Activated CD4-positive, alpha-beta T cell treated with anti-CD3 and anti-CD28 coated beads, Interleukin-2, amount 50 U/mL, for 1 hour (primary cell): ENCODE results near the gene KAZN.

Source experiments
- DNase-seq: peaks from one replicate; pipeline ENCODE4 v3.0.0-alpha.2; 2020

The KAZN gene

GRCh38 chr1:15048437-15048980 is 450.0 kb downstream of the KAZN start:
- no peak for DNase-seq

GRCh38 chr1:15049067-15049466 is 450.6 kb downstream of the KAZN start:
- DNase-seq, result no peak

GRCh38 chr1:15051882-15052528 is 453.5 kb downstream of the KAZN start:
- no peak for DNase-seq

- DNase-seq, result no peak
Observed at GRCh38 chr1:15053153-15053552, 454.7 kb downstream of the KAZN start.

- DNase-seq, result no peak
Observed at GRCh38 chr1:15055736-15056415, 457.4 kb downstream of the KAZN start.

GRCh38 chr1:15056515-15057285 is 458.2 kb downstream of the KAZN start:
- no peak for DNase-seq

- no peak for DNase-seq
Observed at GRCh38 chr1:15057834-15058233, 459.3 kb downstream of the KAZN start.

GRCh38 chr1:15058261-15058660 is 459.8 kb downstream of the KAZN start:
- DNase-seq, result no peak

- no peak for DNase-seq
Observed at GRCh38 chr1:15060104-15060503, 461.6 kb downstream of the KAZN start.

- no peak for DNase-seq
Observed at GRCh38 chr1:15062479-15063099, 464.1 kb downstream of the KAZN start.

GRCh38 chr1:15063346-15063745 is 464.9 kb downstream of the KAZN start:
- no peak for DNase-seq

GRCh38 chr1:15063783-15064182 is 465.3 kb downstream of the KAZN start:
- no peak for DNase-seq

- no peak for DNase-seq
Observed at GRCh38 chr1:15064217-15064929, 465.9 kb downstream of the KAZN start.

- no peak for DNase-seq
Observed at GRCh38 chr1:15065291-15065690, 466.8 kb downstream of the KAZN start.

- DNase-seq, result no peak
Observed at GRCh38 chr1:15065736-15066135, 467.3 kb downstream of the KAZN start.

- no peak for DNase-seq
Observed at GRCh38 chr1:15066191-15066590, 467.7 kb downstream of the KAZN start.

- DNase-seq, result no peak
Observed at GRCh38 chr1:15067148-15067547, 468.7 kb downstream of the KAZN start.

- no peak for DNase-seq
Observed at GRCh38 chr1:15068152-15068551, 469.7 kb downstream of the KAZN start.

- DNase-seq, result no peak
Observed at GRCh38 chr1:15068997-15069396, 470.5 kb downstream of the KAZN start.

- DNase-seq, result no peak
Observed at GRCh38 chr1:15070145-15070748, 471.8 kb downstream of the KAZN start.

GRCh38 chr1:15071936-15072335 is 473.5 kb downstream of the KAZN start:
- no peak for DNase-seq

- no peak for DNase-seq
Observed at GRCh38 chr1:15073799-15074308, 475.4 kb downstream of the KAZN start.
